Nephron (organoid): ENCODE results near the gene HIVEP2.
A peak's percentile ranks its signal among the peaks of the same experiment; 100 is the strongest.

Source experiments
- H3K27ac Mint-ChIP-seq, 3 experiments: 2 replicates each; pipeline ENCODE4 v1.8.0; 2020; ENCODE audit warnings: mixed read lengths in 3 of 3, mild to moderate bottlenecking in 2 of 3, moderate library complexity in 1 of 3
- H3K27me3 Mint-ChIP-seq: 2 replicates; pipeline ENCODE4 v1.8.0; 2021; ENCODE audit warnings: low read depth, mild to moderate bottlenecking, moderate library complexity, mixed read lengths
- H3K36me3 Mint-ChIP-seq: 2 replicates; pipeline ENCODE4 v1.8.0; 2020; ENCODE audit warnings: low read depth, mixed read lengths
- H3K4me1 Mint-ChIP-seq: 2 replicates; pipeline ENCODE4 v1.8.0; 2020; ENCODE audit warnings: mixed read lengths
- H3K4me3 Mint-ChIP-seq, 3 experiments: 2 replicates each; pipeline ENCODE4 v1.8.0; 2020; ENCODE audit warnings: mild to moderate bottlenecking in 3 of 3, mixed read lengths in 3 of 3, moderate library complexity in 2 of 3
- H3K9me3 Mint-ChIP-seq: 2 replicates; pipeline ENCODE4 v1.8.0; 2020; ENCODE audit warnings: mixed read lengths
- CTCF ChIP-seq, 3 experiments: fragments of 200-600 bp; sonication (generic); IDR thresholded peaks; one replicate each; pipeline ENCODE4 v1.5.0; 2021; ENCODE audit warnings: antibody characterized with exemption in 3 of 3; ENCODE audit not compliant: unreplicated experiment in 3 of 3

Gene HIVEP2

DNA sequence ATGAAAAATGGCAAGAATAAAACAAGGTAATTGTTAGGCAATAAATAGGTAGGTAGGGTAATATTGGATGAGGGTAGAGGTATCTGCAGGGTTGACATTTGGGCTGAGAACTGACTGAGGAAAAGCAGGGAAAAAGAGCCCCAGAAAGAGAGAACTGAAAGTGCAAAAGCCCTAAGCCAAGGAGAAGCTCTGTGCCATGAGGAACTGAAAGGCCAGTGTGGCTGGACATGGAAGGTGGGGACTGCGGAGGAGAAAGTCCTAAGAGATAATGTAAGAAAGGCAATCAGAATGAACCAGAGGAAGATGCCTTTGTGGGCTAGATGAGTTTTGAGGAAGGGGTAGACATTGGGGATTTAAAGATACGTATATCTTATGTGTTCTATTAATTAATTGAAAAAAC lies 9.9 kb upstream of the HIVEP2 start:
- Mint-ChIP-seq H3K4me3 (no peak overlapping the region), H3K36me3 (no peaks in the 10 kb centered on the region), H3K4me1 (no peaks in the 10 kb centered on the region), H3K27me3 (peaks cover 9% of the 10 kb centered on the region), H3K9me3 (no peaks in the 10 kb centered on the region), H3K27ac (no peak overlapping the region)
- no peak for TF ChIP-seq CTCF (IDR thresholded peaks at IDR 0.05; ENCODE audit: unreplicated experiment in 3 of 3)

DNA sequence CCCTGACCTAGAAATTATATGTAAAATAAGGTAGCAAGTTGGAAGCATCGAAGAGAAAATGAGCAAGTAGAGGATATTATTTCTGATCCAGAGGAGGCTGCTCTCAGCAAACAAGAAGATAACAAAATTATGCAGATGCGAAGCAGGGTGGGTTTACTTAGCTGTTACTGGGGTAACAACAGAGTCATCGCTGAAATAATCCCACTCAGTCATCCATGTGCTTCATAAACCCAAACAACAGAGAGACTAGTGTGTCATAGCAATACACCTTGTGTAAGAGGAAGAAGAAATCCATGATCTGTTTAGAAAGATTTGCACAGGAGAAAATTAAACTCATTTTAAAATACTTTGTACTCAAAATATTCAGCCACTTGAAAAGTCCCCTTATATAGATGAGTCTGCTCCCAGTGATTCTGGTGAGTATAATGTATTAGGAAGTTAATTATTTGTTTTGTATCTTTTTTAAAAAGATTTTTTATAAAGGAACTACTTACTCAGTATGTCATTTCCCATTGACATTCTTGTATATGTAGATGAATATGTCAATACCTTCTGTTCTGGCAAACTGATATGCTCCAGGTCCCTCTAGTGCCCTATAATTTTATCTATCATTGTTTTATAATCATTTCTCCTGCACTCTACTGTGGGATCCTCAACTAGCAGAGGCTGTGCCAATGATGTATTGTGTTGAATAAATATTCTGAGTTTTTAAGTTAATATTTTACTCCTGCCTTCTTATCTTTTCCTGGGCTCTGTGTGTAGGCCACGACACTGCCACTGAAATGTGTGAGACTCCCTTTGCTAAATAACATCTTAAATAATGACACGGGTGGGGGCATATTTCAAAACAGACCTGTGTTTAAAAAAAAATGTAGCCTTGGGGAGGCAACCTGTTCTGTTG lies 8.6 kb upstream of the HIVEP2 start:
- no peaks in the 10 kb centered on the region for H3K4me1 Mint-ChIP-seq
- no peak overlapping the region for H3K4me3 Mint-ChIP-seq
- TF ChIP-seq CTCF (IDR thresholded peaks at IDR 0.05; ENCODE audit: unreplicated experiment in 3 of 3): no peak
- H3K36me3 Mint-ChIP-seq: no peaks in the 10 kb centered on the region
- H3K9me3 Mint-ChIP-seq: no peaks in the 10 kb centered on the region
- H3K27ac Mint-ChIP-seq: no peak overlapping the region
- peaks cover 15% of the 10 kb centered on the region for H3K27me3 Mint-ChIP-seq

GRCh38 chr6:142952614-142953013 lies 7.6 kb upstream of the HIVEP2 start:
- Mint-ChIP-seq H3K27ac (no peak overlapping the region), H3K9me3 (no peaks in the 10 kb centered on the region), H3K4me1 (peaks cover 8% of the 10 kb centered on the region)

DNA sequence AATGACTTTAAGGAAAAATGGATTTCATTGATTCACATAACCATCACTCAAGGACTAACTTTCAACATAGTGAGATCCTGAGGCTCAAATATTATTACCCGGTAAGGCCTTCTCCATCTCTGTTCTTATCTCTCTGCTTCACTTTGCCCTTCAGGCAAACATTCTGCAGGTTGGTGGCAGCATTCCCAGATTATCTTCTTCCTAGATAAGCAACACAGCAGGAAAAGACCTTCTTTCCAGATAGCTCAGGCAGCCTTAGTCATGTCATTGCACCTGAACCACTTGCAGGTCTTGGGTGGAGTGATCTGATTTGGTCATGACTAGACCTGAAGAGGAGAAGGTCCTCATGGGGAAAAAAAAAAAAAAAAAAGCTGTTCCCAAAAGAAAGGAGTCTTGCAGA lies 5.3 kb upstream of the HIVEP2 start:
- peaks cover 8% of the 10 kb centered on the region for H3K4me1 Mint-ChIP-seq
- TF ChIP-seq CTCF (IDR thresholded peaks at IDR 0.05; ENCODE audit: unreplicated experiment in 3 of 3): no peak

More at GRCh38 chr6:142952614-142953013, 7.6 kb upstream of the HIVEP2 start:
- no peak for TF ChIP-seq CTCF (IDR thresholded peaks at IDR 0.05; ENCODE audit: unreplicated experiment in 3 of 3)
- peaks cover 15% of the 10 kb centered on the region for H3K27me3 Mint-ChIP-seq
- H3K4me3 Mint-ChIP-seq: no peak overlapping the region
- H3K36me3 Mint-ChIP-seq: no peaks in the 10 kb centered on the region

DNA sequence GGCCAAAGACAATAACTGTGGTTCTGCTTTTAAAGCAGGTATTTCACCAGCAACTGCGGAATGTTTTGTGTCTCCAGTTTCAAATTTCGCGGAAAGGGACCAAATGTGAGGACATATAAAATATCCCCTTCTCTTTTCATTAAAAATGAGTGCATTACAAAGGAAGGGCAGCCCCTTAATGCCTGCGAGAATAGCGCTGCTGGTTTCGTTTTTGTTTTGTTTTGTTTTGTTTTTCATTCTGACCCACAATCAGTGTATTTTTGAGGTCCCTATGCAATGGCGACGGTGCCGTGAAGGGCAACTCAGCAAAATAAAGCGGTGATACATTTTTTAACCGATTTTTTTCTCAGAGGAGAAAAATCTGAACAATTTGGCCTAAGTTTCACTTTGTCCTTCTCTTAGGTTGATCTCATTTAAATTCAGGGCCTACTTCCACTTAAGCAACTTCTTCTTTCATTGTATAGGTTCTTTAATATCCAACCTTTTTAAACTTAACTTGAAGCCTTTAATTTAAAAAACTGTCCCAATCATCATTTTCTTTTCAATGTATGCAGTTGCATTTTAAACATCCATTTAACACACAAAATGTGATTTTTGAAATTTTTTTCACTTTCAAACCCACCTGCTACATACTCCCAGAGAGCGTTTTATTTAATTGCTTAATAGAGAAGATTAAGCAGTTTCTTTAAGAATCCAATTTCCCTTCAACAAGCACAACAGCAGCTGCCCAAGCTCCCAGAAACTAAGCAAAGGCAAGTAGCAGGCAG lies 2.9 kb upstream of the HIVEP2 start:
- Mint-ChIP-seq H3K27ac (peak overlapping the region; percentile 86 to 93 (median 89)), H3K4me1 (peaks cover 22% of the 10 kb centered on the region), H3K9me3 (no peaks in the 10 kb centered on the region), H3K27me3 (peaks cover 9% of the 10 kb centered on the region), H3K36me3 (no peaks in the 10 kb centered on the region), H3K4me3 (peak overlapping the region; percentile 76 to 88 (median 85))
- TF ChIP-seq CTCF (IDR thresholded peaks at IDR 0.05; ENCODE audit: unreplicated experiment in 3 of 3): no peak

More for the DNA sequence above, 5.3 kb upstream of the HIVEP2 start:
- no peaks in the 10 kb centered on the region for H3K9me3 Mint-ChIP-seq
- no peak overlapping the region for H3K27ac Mint-ChIP-seq
- peaks cover 15% of the 10 kb centered on the region for H3K27me3 Mint-ChIP-seq
- H3K36me3 Mint-ChIP-seq: no peaks in the 10 kb centered on the region
- peak overlapping the region in 1 of 3 experiments; percentile 13 for H3K4me3 Mint-ChIP-seq
